GM21825 (cell line): ENCODE measurements around the gene ACOX1.

Experiments
- ATAC-seq: cut with Tn5 transposase; IDR thresholded peaks from one replicate; pipeline ENCODE4 v1.9.1; 2021; ENCODE audit warnings: mild to moderate bottlenecking, moderate library complexity; ENCODE audit not compliant: unreplicated experiment

The ACOX1 gene

DNA sequence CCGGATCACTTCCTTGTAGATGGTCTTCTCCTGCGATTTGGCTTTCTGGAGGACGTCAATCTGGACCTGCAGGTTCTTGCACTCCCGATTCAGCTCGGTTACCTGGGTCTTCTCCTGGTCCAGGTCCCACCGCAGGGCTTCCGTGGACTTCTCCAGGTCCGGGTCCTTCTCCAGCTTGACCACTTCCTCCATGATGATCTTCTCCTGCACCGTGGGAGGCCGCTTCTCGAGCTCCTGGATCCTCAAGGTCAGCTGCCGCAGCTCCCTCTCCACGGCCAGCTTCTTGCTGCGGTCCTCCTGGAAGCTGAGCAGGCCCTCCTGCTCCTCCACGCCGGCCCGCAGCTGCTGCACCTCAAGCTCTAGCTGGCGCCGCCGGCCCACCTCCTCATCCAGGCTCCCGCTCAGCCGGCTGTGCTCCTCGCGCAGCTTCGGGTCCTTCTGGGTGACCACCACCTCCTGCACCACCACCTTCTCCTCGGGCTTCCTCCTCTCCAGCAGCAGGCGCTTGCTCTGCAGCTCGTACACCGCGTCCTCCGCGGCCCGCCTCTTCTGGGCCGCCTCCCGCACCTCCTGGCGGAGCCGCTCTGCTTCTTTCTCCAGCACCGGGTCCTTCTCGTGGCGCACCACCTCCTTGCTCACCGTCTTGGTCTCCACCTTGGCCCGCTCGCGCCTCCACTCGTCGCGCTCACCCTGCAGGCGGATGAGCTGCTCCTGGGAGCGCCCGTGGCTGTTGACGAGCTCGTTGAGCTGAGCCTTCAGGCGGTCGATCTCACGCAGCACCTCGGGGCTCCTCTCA is 29.9 kb upstream of the ACOX1 start:
- ATAC-seq: no peak

DNA sequence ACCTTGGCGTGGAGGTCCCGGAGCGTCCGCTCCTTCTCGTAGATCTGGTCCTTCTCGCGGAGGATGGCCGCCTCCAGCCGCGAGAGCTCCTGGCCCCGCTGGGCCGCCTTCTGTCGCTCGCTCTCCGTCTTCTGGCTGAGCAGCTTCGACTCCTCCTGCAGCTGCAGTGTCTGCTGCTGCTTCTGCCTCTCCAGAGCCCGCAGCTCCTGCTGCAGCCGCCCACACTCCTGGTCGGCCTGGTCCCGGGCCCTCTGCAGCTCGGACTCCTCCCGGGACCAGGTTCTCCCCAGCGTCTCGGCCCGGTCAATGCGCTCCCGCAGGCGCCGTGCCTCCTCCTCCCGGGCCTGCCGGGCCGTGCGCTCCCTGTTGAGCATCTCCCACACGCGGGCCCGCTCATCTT is 29.2 kb upstream of the ACOX1 start:
- no peak for ATAC-seq

DNA sequence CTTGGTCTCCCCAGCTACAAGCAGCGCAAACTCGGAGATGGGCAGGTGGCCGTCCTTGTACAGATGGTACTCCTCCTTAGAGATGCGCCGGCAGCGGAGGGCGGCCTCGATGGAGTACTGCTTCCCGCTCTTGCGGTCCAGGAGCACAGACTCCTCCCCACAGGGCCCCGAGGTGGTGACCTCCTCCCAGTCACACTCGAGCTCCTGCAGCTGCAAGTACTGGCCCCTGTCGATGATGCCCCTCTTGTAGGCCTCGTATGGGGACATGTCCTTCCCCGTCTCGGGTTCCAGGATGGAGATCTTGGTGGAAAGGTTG is 28.8 kb upstream of the ACOX1 start:
- ATAC-seq: no peak

DNA sequence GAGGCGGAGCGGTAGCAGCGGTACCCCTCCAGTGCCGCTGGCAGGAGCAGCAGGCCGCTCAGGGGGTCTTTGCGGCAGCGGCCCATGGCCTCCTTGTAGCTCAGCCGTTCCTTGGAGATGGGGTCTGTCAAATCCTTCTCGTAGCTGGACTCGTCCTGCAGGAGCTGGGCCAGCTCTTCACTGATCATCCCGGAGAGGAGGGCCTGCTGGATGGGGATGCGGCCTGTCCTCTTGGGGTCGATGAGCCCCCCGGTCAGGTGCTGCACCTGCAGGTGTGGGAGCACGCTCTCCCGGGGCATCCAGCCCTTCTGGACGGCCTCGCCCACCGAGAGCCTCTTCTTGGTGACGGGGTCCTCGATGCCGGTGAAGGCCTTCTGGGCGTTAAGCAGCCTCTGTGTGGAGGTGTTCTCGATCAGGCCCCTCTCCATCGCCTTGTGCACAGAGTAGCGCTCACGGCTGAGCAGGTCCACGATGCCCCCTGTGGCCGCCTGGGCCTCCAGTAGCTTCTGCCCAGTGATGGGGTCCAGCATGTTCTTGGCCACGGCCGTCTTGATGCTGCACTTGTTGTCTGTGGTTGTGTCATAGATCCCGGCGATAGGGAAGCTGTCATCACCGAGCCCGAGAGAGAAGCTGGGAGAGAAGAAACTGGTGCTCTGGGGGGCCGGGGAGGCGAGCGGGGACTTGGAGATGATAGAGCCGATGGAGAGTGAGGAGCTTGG is 28.3 kb upstream of the ACOX1 start:
- no peak for ATAC-seq

DNA sequence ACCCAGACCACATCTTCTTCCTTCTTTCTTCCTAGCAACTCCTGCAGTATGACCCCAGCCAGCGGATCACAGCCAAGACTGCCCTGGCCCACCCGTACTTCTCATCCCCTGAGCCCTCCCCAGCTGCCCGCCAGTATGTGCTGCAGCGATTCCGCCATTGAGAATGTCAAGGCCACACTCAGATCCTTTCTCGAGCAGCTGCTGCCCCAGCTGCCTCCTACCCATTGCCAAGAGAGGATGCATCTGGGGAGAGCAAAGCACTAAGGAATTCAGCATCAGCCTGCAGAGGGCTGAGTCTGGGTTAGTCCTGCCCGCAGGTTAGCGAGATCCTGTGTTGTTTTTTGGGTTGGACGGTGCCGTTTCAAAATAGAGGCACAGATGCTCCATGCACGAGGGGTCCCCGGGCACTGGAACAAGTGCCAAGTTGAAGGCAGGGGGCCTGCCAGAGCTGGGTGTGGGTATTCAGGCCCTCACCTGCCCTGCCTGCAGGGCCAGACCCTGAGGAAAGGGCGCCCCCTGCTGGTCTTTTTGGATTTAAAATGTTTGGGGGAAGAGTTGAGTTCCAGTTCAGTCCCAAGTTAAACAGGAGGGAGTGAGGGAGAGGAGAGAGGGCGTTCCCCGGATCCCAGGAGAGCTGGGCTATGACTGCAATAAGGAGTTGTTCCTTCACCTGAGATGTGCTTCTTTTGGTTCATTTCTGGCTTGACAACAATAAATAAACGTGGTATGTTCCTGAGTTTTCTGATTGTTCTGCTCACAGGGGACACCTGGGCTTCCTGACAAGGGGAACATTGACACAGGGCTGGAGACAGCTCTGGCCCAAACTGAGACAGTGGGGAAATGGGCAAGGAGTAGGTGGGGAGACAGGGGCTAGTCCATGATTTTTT is 26.5 kb upstream of the ACOX1 start:
- ATAC-seq: no peak

DNA sequence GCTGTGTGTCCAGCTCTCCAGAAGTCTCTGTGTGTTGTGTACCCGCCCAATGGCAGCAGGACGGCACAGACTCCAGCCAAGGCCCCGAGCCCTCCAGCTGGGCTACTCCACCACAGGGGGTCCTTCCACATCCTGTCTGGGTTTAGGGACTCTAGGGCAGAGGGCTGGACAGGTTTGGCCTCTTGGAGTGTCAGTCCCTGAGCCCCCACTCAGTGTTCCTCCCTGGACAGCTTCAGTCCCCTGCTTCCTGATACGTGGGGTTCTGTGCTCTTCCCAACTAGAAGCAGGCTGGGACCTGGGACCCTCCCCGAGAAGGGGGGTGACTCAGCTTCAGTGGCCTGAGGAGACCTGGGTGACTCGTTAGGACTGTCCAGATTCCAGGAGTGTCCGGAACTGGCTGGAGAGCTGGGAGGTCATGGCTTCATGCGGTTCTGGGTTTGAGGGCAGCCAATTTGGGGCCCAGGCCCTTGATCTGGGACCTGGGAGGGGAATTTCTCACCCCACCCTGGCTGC is 25.8 kb upstream of the ACOX1 start:
- no peak for ATAC-seq

DNA sequence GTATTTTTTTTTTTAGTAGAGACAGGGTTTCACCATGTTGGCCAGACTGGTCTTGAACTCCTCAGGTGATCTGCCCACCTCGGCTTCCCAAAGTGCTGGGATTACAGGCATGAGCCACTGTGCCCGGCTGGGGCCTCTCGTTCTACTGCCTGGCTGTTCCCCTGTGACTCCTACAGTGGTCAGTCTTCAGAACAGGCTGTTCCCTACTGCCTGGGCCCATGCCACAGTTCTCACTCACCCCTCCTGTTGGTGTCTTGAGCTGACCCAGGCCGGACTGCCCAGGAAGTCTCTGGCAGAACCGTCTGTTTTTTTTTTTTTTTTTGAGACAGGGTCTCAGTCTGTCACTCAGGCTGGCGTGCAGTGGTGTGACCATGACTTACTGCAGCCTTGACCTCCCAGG is 24.9 kb upstream of the ACOX1 start:
- no peak for ATAC-seq

DNA sequence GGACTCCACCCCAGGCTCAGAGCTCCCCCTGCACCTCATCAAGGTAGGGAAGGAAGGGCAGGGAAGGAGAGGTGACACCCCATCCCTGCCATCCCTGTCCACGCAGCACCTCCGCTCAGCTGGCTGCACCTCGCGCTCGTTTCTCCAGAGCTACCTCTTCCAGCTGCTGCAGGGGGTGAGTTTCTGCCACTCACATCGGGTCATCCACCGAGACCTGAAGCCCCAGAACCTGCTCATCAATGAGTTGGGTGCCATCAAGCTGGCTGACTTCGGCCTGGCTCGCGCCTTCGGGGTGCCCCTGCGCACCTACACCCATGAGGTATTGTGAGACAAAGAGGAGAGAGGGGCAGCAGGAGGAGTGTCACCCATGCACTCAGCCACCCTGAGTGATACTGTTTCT is 23.1 kb upstream of the ACOX1 start:
- no peak for ATAC-seq

DNA sequence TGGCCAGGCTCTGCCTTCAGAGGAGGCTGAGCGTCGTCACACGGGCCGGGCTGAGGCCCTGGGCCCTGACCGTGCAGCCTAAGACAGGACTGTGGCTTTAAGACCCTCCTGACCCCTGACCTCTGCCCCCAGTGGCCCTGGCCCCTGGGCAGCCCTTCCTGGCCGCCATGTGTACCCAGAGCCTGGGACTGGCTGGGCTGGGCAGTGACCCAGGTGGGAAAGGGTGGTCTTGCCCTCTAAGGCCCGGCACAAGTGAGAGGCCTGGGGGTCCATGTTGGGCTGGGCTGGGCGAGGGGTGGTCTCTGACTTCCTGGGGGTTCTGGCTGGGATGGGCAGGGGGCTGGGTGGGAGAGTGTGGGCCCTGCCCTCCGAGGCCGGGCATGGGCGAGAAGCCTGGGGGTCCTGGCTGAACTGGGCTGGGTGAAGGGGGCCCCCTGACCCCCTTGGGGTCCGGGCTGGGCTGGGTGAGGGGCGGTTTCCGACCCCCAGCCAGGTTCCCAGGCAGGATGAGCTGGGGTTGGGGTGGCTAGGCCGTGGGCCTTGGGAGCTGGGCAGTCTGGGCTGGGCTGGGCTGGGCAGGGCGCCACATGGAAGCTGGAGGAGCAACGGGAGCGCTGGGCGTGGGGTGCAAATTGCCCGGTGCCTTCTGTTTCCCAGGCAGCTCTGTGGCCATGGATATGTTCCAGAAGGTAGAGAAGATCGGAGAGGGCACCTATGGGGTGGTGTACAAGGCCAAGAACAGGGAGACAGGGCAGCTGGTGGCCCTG is 22.0 kb upstream of the ACOX1 start, which contains the start of gene CDK3:
Gene CDK3 (plus strand): TSS at position 101 of the 767 bp plus-strand sequence. CDS start 571 bp downstream, at position 672.
- no peak for ATAC-seq

DNA sequence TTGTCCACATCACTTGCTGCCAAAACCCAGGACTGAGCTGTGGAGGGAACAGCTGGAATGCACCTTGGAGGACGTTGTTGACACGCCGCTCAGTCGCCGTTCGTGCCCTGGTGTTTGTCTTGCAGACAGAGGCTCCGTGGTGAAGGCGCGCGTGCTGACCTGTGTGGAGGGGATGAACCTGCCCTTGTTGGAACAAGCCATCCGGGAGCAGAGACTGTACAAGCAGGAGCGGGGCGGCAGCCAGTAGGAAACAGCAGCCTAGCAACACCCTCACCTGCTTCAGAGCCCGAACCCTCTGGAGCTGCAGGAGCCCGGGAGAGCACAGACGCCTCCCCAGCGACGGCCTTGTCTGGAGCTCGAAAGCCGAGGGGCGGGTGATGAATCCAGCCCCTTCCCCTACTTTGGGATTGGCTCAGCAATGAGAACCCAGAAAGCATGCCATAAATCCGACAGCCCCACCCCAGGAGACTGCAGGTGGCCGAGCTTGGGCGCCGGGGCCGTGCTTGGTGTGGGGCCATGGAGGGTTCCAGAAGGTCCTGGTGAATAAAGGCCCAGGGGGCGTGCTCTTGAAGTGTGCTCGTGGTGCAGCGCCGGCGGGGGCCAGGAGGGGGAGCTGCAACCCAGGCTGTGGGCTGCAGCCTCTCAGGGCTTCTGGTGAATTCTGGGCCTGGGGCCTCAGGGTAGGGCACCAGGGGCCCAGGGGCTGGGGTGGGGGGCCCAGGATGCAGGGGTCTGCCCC is 21.2 kb upstream of the ACOX1 start:
- ATAC-seq: no peak

DNA sequence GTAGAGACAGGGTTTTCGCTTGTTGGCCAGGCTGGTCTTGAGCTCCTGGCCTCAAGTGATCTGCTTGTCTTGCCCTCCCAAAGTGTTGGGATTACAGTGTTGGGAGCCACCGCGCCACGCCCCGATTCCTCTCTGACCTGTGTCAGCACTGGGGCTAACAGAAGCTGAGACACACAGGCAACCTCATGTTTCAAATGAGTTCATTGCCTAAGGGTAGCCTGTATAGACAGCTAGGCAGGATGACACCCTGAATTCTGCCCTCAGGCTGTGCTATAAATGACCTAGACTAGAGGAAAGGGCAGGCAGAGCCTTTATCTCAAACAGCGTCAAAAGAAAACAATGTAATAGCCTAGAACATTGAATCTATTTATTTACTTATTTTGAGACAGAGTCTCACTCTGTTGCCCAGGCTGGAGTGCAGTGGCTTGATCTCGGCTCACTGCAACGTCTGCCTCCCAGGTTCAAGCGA is 19.4 kb upstream of the ACOX1 start:
- no peak for ATAC-seq

DNA sequence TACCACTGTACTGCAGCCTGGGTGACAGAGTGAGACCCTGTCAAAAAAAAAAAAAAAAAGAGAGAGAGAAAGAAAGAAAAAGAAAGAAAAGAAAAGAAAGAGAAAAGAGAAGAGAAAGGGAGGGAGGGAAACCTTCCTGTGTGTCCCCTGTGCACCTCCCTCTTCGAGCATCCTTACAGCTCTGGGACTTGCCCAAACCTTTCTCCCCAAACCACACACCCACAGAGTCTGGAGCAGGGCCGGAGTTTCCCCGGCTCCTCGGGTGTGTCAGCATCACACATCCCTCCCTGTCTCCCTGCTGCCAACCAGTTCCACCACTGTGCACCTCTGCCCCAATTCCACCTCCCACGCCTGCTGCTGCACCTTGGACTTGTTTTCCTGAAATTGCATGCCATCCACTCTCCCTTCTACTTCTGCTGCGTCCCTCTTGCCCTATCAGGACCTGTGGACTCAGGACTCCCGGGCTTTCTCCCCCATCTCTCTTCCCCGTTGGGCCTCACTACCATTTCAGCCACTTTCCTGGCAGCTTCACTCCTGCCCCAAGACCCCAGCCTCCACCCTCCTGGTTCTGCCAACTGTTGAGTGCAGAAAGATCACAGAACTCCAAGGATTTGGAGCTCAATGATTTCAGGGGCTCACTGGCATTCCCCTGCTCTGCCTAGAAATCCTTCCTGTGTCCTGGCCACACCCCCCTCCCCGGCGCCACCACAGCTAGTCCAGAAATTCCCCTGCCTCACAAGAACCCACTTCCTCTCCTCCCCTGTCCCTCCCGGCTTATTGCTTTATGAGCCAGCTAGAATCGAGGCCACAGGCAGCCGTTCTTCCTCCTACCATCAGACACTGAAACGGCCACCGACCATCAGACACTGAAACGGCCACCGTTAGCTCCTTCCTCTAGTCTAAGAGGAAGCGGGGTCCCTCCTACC is 18.0 kb upstream of the ACOX1 start:
- ATAC-seq: no peak

DNA sequence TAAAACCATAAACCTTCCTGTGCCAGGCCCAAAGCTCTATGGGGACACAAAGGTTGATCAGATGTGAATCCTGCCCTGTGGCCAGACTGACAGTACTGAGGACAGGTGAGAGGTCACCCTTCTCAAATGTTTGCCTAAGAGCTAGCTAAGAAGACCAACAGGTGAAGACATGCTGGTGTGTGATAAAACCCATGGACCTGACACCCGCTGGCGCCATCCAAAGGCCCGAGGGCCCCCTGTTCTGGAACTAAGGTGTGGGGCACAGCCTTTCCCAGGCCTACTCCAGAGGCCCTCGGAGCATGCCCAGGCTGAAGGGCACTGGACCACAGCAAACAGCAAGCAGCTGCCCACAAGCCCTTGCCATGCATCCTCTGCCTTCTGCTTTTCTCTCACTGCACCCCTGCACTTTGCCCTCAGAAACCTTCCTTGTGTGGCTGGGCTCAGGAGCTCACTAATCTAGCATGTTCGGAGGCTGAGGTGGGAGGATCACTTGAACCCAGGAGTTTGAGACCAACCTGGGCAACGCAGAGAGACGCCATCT is 16.5 kb upstream of the ACOX1 start:
- ATAC-seq: no peak

DNA sequence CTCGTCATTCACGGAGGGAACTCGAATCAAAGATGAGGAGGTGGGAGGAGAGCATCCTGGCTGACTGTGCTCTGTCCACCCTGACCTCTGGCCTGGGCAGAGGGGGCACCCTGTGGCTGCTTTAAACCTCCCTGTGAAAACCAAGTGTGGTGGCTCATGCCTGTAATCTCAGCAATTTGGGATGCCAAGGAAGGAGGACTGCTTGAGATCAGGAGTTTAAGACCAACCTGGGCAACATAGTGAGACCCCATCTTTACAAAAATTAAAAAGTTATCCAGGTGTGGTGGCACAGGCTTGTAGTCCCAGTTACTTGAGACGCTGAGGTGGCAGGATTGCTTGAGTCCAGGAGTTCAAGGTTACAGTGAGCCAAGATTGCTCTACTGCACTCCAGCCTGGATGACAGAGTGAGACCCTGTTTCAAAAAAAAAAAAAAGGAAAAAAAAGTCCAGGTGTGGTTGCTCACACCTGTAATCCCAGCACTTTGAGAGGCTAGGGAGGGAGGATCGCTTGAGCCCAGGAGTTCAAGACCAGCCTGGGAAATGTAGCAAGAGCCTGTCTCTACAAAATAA is 15.9 kb upstream of the ACOX1 start:
- no peak for ATAC-seq

DNA sequence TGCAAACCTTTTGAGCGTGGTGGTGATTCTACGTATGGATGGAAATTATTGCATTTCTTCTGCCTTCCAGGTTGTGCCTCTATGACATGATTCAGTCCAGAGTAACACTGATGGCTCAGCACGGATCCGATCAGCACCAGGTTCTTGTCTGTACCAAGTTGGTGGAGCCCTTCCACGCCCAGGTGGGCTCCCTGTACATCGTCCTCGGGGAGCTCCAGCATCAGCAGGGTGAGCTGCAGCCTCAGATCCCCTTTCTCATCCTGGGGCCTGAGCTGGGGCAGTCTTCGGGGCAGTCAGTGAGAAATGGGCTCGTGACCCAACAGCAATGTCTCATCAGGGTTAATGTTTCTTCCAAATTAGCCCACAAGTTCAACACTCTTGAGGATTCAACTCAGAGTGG is 12.4 kb upstream of the ACOX1 start:
- ATAC-seq: no peak

DNA sequence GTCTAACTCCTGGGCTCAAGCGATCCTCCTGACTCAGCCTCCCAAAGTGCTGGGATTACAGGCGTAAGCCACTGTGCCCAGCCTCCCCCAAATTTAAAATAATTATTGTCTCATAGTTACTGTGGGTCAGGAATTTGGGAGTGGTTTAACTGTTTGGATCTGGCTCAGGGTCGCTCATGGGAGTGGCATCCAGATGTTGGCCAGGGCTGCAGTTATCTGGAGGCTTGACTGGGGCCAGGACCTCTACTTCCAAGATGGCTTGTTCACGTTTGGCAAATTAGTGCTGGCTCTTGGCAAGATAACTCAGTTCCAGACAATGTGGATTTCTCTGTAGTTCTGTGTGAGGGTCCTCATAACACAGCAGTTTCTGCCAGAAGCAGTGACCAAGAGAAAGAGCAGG is 8.1 kb upstream of the ACOX1 start:
- no peak for ATAC-seq

DNA sequence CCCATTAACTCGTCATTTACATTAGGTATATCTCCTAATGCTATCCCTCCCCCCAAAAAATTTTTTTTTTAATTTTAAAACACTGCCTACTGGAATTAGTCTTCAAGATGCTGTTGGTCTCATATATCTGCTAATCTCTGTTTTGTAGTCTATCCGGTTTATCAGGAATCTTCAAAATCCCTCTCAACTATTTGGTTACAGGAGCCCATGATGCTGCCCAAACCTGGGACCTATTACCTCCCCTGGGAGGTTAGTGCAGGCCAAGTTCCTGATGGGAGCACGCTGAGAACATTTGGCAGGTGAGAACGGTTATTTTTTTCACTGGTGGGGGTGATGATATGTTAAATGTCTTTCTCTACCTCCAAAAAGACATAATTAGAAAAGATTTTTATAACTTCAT is 7.0 kb upstream of the ACOX1 start:
- no peak for ATAC-seq

DNA sequence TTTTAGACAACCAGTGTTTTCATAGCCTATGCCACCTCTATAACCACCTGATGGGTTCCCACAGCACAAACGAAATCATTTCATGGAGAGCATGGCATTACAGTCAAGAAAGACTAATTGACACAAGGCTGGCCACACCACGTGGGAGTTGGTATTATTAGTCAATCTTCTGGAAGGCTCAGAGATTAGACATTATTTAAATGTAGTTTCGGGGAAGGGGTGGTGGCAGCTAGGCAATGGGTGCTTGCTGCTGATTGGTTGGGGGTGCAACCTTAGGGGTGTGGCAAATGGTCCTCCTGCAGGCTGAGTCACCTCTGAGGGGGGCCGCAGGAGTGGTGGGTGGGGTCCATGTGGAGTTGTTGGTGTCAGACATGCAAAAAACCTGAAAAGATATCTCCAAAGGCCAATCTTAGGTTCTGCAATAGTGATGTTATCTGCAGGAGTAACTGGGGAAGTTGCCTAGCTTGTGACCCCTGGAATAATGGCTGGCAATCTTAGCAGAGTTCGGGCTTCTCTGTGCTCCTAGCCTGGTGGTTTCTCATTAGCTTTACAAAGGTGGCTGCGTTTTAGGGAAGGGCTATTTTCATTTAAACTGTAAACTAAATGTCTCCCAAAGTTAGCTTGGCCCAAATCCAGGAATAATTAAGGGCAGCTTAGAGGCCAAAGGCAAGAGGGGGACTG is 4.7 kb upstream of the ACOX1 start:
- no peak for ATAC-seq
